Right lobe of liver (tissue), 6 donors: ENCODE results near the gene FMN2. TPM values are rescaled to one million over a fixed set of nuclear protein-coding genes. Genes with fewer than 3 reads are reported as not detected.

Experiments used
- ATAC-seq, 4 donors: fragments of 200-7000 bp; cut with Tn5 transposase; one replicate each; pipeline ENCODE4 v1.9.1; 2020; ENCODE audit warnings: mild to moderate bottlenecking in 4 of 4, moderate library complexity in 4 of 4
- DNase-seq, 3 donors: peaks; one replicate each; pipeline ENCODE4 v3.0.0-alpha.2; 2020
- H3K27ac ChIP-seq, 3 donors: fragments of 200-600 bp; one replicate each; pipeline ENCODE4 v1.8.0; 2022
- H3K27me3 ChIP-seq, 2 donors: fragments of 200-600 bp; one replicate each; pipeline ENCODE4 v1.8.0; 2022
- H3K36me3 ChIP-seq, 4 donors: fragments of 200-600 bp; sonication (generic) in 1 of 4; one replicate each; pipeline versions ENCODE4 v1.5.1 to v1.8.0; 2017 to 2022; ENCODE audit warnings: control low read depth in 1 of 4
- H3K4me1 ChIP-seq, 4 donors: fragments of 200-600 bp; sonication (generic) in 1 of 4; one replicate each; pipeline versions ENCODE4 v1.5.1 to v1.8.0; 2017 to 2022; ENCODE audit warnings: control low read depth in 1 of 4
- H3K4me3 ChIP-seq, 3 donors: fragments of 200-600 bp; one replicate each; pipeline ENCODE4 v1.8.0; 2022
- H3K9me3 ChIP-seq, 4 donors: fragments of 200-600 bp; sonication (generic) in 1 of 4; one replicate each; pipeline versions ENCODE4 v1.5.1 to v1.8.0; 2017 to 2022; ENCODE audit warnings: control low read depth in 1 of 4
- CTCF ChIP-seq, 4 donors: fragments of 200-600 bp in 3 of 4; fragments of 450-650 bp in 1 of 4; IDR thresholded peaks; one replicate each; pipeline versions ENCODE4 v1.5.1 to v1.8.0; 2016 to 2022; ENCODE audit warnings: antibody characterized with exemption in 4 of 4, mild to moderate bottlenecking in 2 of 4
- POLR2A ChIP-seq: fragments of 450-650 bp; IDR thresholded peaks from one replicate; pipeline ENCODE4 v1.6.1; 2017; ENCODE audit warnings: antibody characterized with exemption, mild to moderate bottlenecking
- WGBS: methylation state at CpG from one replicate; pipeline ENCODE4 v1.1.6; 2018; ENCODE audit warnings: low coverage, low lambda C conversion rate; ENCODE audit not compliant: insufficient coverage; ENCODE audit errors: missing lambda C conversion rate; 5-methylcytosine and 5-hydroxymethylcytosine counted together
- intact Hi-C, 2 donors: fragments of 100-400 bp; cut with DNase I; formaldehyde crosslinking; loops; one replicate each; pipeline versions ENCODE4 v1.11.2 to v1.14.1; 2022
- total RNA-seq, 6 experiments: library from RNA; depleted of rRNA in 2 of 6; stranded (reverse); fragments of >200 nt in 2 of 6; fragmentation: NEBNext Ultra II Directional in 3 of 6; extraction: Animal tissue kit (Norgen Biotek cat#: 25700) in 3 of 6; gene quantifications; one replicate each; pipeline versions ENCODE4 v1.1.0 to v1.2.4, GENCODE V29; 2016 to 2023
- donor health status: DM: no; HTN: yes; CAD: no.
- donor health status: DM: no; HTN: no; CAD: no.
- donor health status: DM: no; HTN: no; CAD: no.
- donor health status: DM: no; HTN: yes; CAD: no.
- donor health status: DM: no; HTN: yes; CAD: no.

The FMN2 gene
- total RNA-seq, 6 experiments from 2014 or later, result 0.12 TPM; not detected in 5

GRCh38 chr1:240247899-240248298 is 156.2 kb downstream of the FMN2 start:
- DNase-seq (no peak), ATAC-seq (no peak)
- Histone ChIP-seq H3K4me3 (no peak overlapping the region), H3K36me3 (no peaks in the 10 kb centered on the region), H3K27me3 (no peaks in the 10 kb centered on the region), H3K4me1 (no peaks in the 10 kb centered on the region), H3K9me3 (no peaks in the 10 kb centered on the region), H3K27ac (no peak overlapping the region)
- TF ChIP-seq CTCF (IDR thresholded peaks at IDR 0.05) (no peak), POLR2A (no peak)
- intact Hi-C loops, result no loop called here
- WGBS, result 43% methylated on average over 3 of the region's 3 CpGs

DNA sequence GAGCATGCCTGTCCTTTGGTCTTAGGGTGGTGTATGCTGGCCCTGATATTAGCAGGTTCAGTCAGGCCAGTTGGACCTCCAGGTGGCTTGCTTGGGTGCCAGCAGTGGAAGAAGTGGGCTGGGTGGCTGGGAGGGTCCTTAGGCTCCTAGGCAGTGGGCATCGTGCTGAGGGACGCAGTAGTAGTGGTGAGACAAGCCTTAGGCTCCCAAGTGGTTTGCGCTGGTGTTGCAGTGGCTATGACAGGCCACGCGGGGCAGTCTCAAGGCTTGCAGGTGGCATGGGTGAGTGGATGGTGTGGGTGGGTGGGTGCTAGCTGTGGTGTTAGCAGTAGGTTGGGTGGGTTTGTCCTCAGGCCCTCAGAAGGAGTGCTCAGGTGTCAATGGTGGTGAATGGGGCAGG is 162.3 kb downstream of the FMN2 start:
- ATAC-seq, result peak in 1 of 4 donors; percentile 26
- Histone ChIP-seq H3K4me1 (no peaks in the 10 kb centered on the region), H3K9me3 (no peaks in the 10 kb centered on the region), H3K27ac (no peak overlapping the region), H3K36me3 (no peaks in the 10 kb centered on the region), H3K4me3 (no peak overlapping the region), H3K27me3 (no peaks in the 10 kb centered on the region)
- WGBS, result no CpG with 5 or more reads among the region's 5 CpGs
- intact Hi-C loops, result no loop called here
- no peak for TF ChIP-seq CTCF (IDR thresholded peaks at IDR 0.05)
- no peak for TF ChIP-seq POLR2A
- no peak for DNase-seq

GRCh38 chr1:240254778-240255291 is 163.2 kb downstream of the FMN2 start:
- ATAC-seq (peak in 1 of 4 donors; percentile 13), DNase-seq (no peak)
- 80% methylated on average over 5 of the region's 11 CpGs for WGBS
- Histone ChIP-seq H3K27ac (no peak overlapping the region), H3K36me3 (no peaks in the 10 kb centered on the region), H3K4me3 (no peak overlapping the region), H3K9me3 (no peaks in the 10 kb centered on the region), H3K4me1 (no peaks in the 10 kb centered on the region), H3K27me3 (no peaks in the 10 kb centered on the region)
- intact Hi-C loops, result no loop called here
- TF ChIP-seq CTCF (IDR thresholded peaks at IDR 0.05) (no peak), POLR2A (no peak)

DNA sequence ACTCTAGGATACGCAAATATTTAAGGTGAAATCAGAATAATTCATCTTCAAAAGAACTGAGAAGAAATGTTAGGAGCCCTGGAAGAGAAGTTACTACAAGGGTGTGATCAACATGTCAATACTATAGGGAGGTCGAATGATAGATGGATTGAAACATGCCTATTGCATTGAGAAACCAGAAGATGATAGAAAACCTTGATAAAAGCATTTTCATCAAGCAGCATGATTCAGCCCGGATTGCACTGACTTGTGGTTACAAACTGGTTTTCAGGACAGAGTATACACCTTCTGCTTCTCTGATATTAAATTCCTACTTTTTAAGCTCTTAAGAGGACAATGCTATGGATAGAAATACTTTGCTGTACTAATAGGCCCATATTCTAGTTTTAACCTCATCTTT is 164.2 kb downstream of the FMN2 start:
- intact Hi-C loops, result no loop called here
- Histone ChIP-seq H3K4me1 (no peaks in the 10 kb centered on the region), H3K27ac (no peak overlapping the region), H3K27me3 (no peaks in the 10 kb centered on the region), H3K9me3 (no peaks in the 10 kb centered on the region), H3K4me3 (no peak overlapping the region), H3K36me3 (no peaks in the 10 kb centered on the region)
- TF ChIP-seq CTCF (IDR thresholded peaks at IDR 0.05) (no peak), POLR2A (no peak)
- ATAC-seq (no peak), DNase-seq (no peak)
- WGBS, result 37% methylated on average over 3 of the region's 3 CpGs
